CD4-positive, alpha-beta T cell treated with Interleukin-21 for 1 hour (primary cell): Measurements from ENCODE around the gene SLC34A1.
A peak's percentile ranks its signal among the peaks of the same experiment; 100 is the strongest.
"Not testable (repeated sequence)": the region's sequence is repeated elsewhere in the genome, so short reads cannot be mapped to it uniquely, and the experiment has no call there.

Experiments used
- DNase-seq: peaks from one replicate; pipeline ENCODE4 v3.0.0-alpha.2; 2020

Gene SLC34A1

GRCh38 chr5:177414481-177414880, 30.2 kb downstream of the SLC34A1 start:
- no peak for DNase-seq

GRCh38 chr5:177417081-177417480, 32.8 kb downstream of the SLC34A1 start:
- DNase-seq = not testable (repeated sequence)

GRCh38 chr5:177419046-177419445, 34.8 kb downstream of the SLC34A1 start:
- DNase-seq = no peak

- not testable (repeated sequence) for DNase-seq
Observed at GRCh38 chr5:177420472-177420871, 36.2 kb downstream of the SLC34A1 start.

- DNase-seq = no peak
Observed at GRCh38 chr5:177421062-177421798, 37.0 kb downstream of the SLC34A1 start.

- no peak for DNase-seq
Observed at GRCh38 chr5:177423671-177424070, 39.4 kb downstream of the SLC34A1 start.

- no peak for DNase-seq
Observed at GRCh38 chr5:177425196-177425800, 41.1 kb downstream of the SLC34A1 start.

- DNase-seq = peak; percentile 100
Observed at GRCh38 chr5:177425801-177426565, 41.7 kb downstream of the SLC34A1 start.

- DNase-seq = peak; percentile 81
Observed at GRCh38 chr5:177426566-177427210, 42.5 kb downstream of the SLC34A1 start, which contains the start of gene GRK6. Gene GRK6, plus strand, starts transcription at chr5:177426676. Its CDS starts 170 bp downstream, at chr5:177426846.

- DNase-seq = no peak
Observed at GRCh38 chr5:177427211-177427822, 43.1 kb downstream of the SLC34A1 start.

GRCh38 chr5:177427919-177428573, 43.8 kb downstream of the SLC34A1 start:
- no peak for DNase-seq

- no peak for DNase-seq
Observed at GRCh38 chr5:177428574-177429217, 44.5 kb downstream of the SLC34A1 start.

- DNase-seq = peak; percentile 90
Observed at GRCh38 chr5:177429248-177430040, 45.2 kb downstream of the SLC34A1 start.

GRCh38 chr5:177430140-177430951, 46.1 kb downstream of the SLC34A1 start:
- DNase-seq = no peak

- DNase-seq = no peak
Observed at GRCh38 chr5:177430972-177431316, 46.7 kb downstream of the SLC34A1 start.

GRCh38 chr5:177431317-177432142, 47.3 kb downstream of the SLC34A1 start:
- DNase-seq = peak; percentile 84

- DNase-seq = no peak
Observed at GRCh38 chr5:177432143-177432838, 48.1 kb downstream of the SLC34A1 start.
